Fibroblast of gingiva (primary cell): ENCODE results near the gene SLC22A31.

Source experiments
- DNase-seq: peaks from one replicate; pipeline ENCODE4 v3.0.0-alpha.2; 2011; ENCODE audit warnings: low read depth

SLC22A31 gene

GRCh38 chr16:89216315-89217137, 16.2 kb upstream of the SLC22A31 start:
- DNase-seq, result peak; percentile 71

- DNase-seq, result no peak
These were observed 10.7 kb upstream of the SLC22A31 start for GRCh38 chr16:89210904-89211515.

DNA sequence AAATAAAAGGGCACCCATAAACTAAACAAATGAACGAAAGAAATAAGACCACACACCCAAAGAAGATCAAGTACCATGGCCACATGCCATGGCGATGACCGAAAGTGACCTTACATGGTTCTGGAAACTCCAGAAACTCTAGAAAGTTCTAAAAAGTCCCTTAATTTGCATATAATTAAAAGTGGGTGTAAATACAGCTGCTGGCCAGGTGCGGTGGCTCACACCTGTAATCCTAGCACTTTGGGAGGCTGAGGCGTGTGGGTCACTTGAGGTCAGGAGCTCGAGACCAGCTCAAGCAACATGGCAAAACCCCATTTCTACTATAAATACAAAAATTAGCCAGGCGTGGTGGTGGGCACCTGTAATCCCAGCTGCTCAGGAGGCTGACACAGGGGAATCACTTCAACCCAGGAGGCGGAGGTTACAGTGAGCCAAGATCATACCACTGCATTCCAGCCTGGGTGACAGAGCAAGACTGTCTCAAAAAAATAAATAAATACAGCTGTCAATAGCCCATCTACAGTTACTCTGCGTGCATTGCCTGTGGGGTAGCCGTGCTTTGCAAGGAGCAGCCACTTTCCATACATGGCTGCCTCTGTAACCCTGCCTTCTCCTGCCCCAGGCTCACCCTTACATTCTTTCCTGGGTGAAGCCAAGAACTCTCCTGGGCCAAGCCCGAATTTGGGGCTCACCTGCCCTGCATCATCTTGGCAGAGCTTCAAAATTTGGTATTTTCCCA, 10.0 kb upstream of the SLC22A31 start:
- DNase-seq, result no peak

DNA sequence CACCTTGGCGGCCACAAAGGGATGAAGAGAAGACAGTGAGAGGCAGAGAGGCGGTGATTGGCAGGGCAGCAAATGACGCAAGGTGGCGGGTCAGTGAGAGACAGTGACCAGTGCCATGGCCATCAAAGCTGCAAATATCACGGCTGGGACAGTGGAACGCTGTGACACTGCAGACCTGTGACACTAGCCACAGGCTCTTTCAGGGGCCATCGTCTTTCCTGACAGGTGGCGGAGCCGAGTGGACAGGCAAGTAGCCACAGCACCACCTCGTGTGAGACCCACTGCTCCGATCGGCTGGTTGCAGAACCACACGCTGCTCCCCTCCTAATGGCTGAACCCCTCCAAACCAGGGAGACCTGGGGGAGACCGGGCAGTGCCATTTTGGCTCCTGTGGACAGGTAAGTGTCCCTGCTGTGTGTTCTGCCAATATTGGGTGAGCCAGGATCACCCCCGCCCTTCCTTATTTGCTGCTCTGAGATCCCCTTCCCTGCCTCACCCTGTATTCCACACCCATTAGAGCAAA, 9.2 kb upstream of the SLC22A31 start:
- no peak for DNase-seq

DNA sequence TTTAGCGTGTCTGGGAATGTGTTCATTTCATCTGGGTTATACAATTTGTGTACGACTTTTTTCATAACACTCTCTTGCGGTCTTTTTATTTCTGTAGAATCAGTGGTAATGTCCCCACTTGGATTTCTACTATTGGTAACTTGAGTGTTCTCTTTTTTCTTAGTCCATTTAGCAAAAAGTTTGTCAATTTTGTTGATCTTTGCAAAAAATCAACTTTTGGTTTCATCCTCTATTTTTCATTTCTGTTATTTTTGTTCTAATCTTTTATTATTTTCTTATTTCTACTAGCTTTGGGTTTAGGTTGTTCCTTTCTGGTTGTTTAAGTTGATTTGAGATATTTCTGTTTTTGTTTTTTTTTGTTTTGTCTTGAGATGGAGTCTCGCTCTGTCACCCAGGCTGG, 7.7 kb upstream of the SLC22A31 start:
- DNase-seq, result no peak

DNA sequence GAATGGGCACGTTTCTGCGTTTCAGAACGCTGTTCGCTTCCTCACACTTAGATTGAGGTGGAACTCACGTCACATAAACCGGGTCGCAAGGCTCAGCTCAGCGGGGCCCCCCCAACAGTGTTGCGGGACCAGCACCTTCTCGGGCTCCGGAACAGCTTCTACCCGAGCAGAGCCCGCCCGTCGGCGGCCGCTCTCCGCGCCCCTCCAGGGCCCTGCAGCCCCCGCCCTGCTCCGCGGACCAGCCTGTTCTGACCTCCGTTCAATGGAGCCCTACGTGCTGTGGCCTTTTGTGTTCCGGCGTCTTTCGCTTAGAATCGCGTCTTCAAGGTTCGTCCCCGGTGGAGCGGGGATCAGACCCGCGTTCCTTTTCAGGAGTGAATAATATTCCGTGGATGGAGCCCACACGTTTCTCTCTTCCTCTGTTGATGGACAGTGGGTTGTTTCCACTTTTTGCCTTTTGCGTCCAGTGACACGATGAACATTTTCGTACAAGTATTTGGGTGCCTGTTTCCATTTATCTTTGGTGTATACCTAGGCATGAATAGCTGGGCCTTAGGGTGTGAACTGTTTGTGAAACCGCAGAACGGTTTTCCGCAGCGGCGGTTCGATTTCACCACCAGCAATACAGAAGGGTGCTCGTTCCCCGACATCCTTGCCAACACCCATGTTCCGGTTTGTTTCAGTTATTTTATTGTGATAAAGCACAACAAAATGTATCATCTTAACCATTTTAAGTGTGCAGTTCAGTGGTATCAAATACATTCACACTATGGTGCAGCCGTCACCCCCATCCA, 2.3 kb upstream of the SLC22A31 start:
- no peak for DNase-seq

- DNase-seq, result peak; percentile 30
These were observed 1.4 kb upstream of the SLC22A31 start for GRCh38 chr16:89201439-89202377.

- no peak for DNase-seq
These were observed 594 bp upstream of the SLC22A31 start for GRCh38 chr16:89200850-89201411.

DNA sequence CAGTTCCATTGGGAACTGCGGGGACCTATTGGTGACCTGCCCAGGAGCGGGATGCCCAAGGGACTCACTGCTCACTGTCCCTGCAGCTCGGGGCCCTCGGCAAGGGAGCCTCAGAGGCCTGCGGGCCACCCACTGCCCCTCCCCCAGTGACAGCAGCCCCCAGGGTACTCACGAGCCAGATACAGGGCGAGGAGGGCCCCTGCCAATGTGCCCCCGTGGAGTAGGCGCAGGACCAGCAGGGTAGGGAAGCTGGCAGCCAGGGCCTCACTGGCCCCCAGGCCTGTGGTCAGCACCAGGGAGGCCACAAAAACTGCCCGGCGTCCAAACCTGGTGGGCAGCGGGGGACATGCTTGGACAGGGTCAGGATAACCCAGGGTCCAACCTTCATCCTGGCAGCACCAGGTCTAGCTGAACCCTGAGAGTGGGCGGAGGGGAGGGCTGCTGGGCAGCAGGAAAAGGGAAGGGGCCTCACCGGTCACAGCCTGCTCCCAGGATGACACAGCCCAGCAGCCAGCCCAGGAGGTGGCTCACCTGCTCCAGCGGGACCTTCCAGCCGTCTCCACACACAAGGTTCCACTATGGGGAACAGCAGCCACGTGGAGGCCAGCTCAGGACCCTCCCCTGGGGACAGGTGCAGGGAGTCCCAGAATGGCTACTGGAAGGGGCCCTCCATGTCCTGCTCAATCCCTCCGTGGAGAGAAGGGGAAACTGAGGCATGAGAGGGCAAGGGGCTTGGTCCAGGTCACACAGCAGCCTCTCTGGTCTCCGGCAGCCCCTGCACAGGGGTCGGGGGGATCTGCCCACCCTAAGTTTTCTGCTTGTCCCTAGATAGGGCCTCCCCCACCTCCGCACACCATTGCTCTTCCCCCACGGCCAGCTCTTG, 855 bp downstream of the SLC22A31 start:
- DNase-seq, result no peak

- no peak for DNase-seq
These were observed 1.7 kb downstream of the SLC22A31 start for GRCh38 chr16:89198417-89199240.

- no peak for DNase-seq
These were observed 2.5 kb downstream of the SLC22A31 start for GRCh38 chr16:89197633-89198416.

GRCh38 chr16:89197033-89197632, 3.2 kb downstream of the SLC22A31 start:
- DNase-seq, result no peak

DNA sequence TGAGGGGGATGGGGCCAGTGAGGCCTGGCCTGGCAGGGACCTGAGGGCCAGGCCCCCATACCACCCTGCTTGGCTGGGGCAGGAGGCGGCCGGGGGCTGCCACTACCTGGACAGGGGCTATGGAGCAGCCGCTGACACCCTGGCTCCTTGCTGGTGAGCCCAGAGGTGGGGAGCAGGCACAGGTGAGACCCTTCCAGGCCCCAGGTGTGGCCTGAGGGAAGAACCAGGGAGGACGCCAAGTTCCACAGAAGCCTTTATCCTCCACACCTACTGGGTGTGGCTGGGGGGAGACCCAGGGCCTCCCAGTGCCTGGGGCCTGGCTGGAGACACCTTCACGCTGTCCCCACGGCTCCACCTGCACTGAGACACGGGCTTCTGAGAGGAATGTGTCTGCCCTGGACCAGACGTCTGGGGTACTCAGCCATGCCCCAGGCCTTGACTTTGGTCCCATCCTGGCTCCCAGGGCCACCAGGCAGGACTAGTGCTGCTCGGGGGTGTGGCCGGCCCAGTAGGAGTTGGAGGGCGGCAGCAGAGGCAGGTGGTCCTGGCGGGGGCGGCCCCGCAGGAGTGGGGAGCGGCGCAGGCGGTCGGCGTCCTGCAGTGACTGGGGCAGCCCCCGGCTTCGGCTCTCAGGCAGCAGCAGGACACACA, 4.7 kb downstream of the SLC22A31 start:
- DNase-seq, result no peak

DNA sequence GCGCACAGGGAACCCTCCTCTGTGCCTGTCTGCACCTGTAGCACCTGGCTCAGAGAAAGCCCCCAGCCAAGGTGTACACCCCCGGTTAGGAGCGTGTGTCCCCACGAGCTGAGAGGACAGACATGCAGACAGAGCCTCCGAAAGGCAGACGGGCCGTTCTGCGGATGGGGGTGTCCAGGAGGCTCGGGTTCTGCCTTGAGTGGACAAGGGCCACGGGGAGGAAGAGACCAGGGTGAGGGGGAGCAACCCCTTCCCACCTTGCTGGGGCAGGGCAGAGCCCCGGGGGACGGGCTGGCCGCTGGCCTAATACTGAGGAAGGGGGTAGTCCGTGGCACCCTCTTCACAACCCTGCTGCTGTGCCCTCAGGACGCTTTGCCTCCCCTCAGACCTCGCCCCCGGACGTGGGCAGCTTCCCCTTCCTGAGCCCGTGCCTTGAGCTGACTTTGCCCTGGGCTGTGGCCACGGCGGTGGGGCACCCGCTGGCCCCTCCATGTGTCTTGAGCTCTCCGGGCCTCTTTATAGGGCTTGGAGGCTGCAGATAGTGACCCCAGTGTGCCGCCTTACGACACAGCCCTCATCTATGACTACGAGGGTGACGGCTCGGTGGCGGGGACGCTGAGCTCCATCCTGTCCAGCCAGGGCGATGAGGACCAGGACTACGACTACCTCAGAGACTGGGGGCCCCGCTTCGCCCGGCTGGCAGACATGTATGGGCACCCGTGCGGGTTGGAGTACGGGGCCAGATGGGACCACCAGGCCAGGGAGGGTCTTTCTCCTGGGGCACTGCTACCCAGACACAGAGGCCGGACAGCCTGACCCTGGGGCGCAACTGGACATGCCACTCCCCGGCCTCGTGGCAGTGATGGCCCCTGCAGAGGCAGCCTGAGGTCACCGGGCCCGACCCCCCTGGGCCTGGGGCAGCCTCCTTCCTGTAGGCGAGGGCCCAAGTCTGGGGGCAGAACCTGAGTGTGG, 5.7 kb downstream of the SLC22A31 start:
- no peak for DNase-seq

- DNase-seq, result no peak
These were observed 6.6 kb downstream of the SLC22A31 start for GRCh38 chr16:89193576-89194293.
